Stimulated activated CD4-positive, alpha-beta T cell treated with anti-CD3 and anti-CD28 coated beads, Interleukin-12 subunit alpha, Interleukin-12 subunit beta, amount 100 ng/mL, for 48 hours (primary cell): Measurements from ENCODE around the gene ZDBF2.
A peak's percentile ranks its signal among the peaks of the same experiment; 100 is the strongest.
"Not testable (repeated sequence)": the region's sequence is repeated elsewhere in the genome, so short reads cannot be mapped to it uniquely, and the experiment has no call there.

ENCODE experiments used
- DNase-seq, 3 donors: peaks; one replicate each; pipeline ENCODE4 v3.0.0-alpha.2; 2020; ENCODE audit warnings: low read depth in 2 of 3, low spot score in 1 of 3

ZDBF2 gene

DNA sequence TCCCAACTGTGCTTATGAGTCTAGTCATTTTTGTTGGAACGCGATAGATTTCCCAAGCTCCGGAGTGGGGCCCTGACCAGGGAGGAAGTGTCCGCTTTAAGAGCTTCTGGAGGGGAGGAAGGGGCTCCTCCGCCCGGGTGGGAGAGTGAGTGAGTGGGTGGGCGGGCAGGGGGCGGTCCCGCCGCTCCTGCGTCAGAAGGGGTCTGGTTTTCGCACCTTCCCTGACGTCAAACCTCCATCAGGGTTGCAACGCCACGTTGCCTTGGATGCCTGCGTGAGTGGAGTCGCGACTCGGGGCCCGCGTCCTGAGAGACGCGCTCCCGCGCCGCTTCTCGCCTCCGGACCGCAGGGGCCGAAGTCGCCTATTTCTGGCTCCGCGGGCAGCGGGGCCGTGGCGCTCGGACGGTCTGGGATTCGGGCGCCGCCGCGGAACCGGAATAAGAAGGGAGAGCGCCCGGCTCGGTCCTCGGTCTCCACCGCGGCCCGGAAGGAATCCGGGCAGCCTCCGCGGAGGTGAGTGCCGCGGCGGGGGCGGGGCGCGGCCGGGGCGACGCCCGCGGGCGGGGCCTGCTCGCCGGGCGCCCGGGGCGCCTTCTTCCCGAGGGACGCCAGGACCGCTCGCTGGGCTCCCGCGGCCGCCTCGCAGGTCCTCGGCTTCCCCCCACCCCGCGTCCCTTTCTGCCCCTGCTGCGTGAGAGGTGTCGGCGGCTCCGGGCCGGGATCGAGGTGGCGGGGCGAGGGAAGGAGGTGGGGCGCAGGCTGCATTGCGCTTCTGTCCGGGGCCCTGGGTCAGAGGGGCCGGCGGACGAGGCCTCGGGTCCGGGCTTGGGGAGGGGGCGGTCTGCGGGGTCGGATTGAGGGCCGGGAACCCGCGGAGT, at the start of gene ZDBF2:
Gene ZDBF2, plus strand, starts transcription at position 230 of the 878 bp plus-strand sequence. CDS start 7,187 bp downstream, outside the sequence.
- peak in 2 of 3 donors; percentile 32 to 37 for DNase-seq

DNA sequence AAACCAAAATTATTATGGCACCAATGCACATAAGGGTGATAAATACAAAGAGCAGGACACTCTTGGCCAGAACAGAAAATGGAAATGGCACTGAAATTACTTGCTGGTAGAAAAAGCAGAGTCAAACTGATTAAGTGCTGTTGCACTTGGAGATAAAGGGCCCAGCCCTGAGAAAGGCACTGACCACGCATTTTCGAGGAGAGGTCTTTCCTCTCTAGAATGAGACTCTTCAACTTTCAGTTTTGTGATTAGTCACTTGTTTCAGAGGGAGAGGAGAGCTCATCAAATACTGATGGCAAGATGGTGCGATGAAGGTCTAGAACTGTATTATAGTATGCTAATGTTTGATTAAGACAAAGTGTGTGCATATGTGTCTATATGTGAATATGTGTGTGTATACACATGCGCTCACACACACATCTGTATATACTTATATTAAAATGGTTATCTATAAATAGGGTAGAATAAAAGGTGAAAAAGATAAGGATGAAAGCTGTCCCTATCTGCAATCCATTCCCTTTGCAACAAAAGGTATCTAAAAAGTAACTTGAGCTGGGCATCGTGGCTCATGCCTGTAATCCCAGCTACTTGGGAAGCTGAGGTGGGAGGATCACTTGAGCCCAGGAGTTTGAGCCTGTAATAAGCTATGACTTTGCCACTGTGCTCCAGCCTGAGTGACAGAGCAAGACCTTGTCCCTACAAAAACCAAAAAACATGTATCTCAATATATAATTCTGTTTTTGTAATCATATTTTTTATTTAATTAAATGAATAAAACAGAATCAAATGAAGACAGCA, 48.8 kb upstream of the ZDBF2 start:
- DNase-seq: no peak

DNA sequence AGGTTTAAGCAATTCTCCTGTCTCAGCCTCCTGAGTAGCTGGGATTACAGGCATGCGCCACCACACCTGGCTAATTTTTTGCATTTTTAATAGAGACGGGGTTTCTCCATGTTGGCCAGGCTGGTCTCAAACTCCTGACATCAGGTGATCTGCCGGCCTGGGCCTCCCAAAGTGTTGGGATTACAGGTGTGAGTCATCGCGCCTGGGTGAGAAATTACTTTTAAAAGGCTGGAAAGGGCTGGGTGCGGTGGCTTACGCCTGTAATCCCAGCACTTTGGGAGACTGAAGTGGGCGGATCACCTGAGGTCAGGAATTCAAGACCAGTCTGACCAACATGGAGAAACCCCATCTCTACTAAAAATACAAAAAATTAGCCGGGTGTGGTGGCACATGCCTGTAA, 45.8 kb upstream of the ZDBF2 start:
- not testable (repeated sequence) for DNase-seq

DNA sequence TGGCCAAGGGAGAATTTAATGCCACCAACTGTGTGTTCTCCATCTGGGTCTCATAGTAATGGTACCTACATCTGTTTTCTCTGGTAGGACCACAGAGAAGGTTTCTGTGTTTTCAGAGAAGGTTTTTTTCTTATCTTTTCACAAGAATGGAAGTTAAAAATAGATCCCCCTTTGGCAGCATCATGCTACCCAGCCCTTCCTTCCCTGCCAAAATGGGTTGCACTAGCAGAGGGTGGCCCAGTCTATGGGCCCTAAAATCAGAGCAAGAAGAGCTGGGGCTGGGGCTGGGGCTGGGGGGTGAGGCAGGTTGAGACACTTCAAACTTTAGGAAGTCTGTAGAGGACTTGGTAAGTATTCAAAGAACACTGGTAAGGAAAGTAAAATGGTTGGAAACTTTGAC, 44.8 kb upstream of the ZDBF2 start:
- DNase-seq: no peak

DNA sequence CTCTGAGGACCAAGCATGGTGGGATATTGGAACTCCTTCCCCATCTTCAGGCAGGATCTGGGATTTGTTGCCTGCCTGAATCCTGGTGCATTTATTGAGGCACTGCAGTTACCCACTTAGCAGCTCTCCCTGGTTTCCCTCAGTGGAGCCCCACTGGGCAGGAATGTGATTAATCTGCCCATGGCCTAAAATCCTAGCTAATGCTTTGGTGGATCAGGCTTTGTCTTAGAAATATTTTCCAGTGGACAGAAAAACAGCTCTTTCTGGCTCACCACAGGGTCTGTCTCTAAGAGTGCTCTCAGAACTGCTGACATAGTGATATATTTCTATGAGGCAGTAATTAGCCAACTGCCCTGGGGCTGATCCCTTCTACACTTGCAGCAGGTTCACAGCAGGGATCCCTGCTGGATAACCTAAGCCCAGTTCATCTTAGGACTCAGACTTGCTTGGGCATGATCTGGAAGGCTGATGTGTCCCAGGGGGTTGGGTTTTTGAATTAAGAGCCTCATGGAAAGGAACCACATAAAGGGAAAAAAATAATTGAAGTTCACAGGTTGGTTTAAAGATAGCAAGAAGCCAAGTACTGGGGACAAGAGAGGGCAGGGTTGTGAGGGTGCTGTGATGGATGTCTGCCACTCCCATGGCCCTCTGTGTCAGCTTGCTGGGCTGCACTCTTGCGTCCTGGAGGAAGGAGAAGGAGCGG, 44.3 kb upstream of the ZDBF2 start:
- no peak for DNase-seq

DNA sequence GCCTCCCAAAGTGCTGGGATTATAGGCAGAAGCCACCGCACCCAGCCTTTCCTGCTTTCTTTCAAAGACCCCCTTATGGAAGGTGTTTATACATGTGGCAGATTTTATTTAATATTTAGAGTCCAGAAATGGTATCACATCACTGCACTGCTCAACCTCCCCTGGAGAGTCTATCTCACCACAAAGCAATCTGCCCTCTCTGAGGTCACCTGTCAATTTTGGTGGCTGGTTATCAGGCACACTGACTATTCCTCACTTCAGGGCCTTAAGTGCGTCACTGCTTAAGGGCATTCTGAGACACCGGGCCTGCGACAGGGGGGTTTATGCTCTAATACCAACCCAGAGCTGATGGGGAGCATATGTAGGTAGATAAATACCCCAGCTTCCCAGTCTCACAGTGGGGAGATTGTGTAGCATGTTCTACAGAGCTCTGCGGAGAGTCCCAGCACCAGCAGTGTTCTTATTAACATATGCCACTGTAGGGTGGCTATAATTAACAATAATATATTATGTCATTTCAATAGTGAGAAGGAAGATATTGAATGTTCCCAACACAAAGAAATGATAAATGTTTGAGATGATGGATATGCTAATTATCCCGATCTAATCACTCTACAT, 42.7 kb upstream of the ZDBF2 start:
- no peak for DNase-seq

DNA sequence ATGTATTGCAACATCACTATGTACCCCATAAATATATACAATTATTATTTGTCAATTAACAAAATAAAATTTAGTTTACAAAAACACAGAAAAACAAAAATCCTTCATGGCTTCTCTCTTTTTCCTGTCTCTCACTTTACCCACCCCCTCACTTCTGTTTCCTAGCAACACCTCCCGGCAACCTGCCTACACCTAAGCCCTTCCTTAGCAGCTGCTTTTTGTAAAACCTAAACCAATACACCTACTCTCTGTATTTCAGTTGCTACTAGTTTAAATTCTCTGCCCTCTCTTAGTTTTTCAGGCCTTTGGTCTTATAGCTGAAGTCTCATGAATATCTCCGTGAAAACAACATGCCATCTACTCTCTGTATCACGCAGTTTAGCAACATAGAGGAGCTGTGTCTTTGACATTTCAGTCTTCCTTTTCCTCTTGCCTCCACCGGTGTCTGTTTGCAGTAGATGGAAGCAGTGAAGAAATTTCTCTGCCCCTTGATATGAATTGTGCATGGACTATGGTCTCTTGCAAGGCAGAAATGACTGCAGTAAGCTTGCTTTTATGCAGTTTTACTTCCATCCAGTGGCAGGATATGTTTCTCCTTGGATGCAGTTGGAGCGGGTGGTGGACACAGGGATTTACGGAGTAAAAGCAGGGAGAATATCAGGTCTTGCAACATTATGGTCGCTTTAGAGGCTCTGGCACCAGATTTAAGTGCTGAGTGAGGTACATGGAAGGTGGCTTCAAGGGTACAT, 42.0 kb upstream of the ZDBF2 start:
- DNase-seq: no peak

DNA sequence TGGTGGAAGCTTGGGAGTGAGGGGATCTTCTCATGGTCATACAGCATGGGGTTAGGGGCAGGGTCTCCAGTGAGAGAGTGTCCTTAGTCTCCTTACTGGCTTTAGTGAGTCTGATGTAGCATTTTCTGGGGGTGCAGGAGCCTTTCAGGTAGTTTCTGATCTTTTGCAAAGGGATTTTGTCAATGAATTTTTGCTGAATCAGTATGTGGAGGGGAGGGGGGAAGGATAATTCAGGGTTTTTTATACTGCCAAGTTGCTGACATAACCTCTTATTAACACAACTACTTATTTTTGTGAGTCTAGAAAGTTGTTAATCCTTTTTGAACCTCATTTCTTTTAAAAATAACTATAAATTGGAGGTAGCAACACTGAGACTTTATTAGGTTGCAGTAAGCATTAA, 35.3 kb upstream of the ZDBF2 start:
- no peak for DNase-seq

DNA sequence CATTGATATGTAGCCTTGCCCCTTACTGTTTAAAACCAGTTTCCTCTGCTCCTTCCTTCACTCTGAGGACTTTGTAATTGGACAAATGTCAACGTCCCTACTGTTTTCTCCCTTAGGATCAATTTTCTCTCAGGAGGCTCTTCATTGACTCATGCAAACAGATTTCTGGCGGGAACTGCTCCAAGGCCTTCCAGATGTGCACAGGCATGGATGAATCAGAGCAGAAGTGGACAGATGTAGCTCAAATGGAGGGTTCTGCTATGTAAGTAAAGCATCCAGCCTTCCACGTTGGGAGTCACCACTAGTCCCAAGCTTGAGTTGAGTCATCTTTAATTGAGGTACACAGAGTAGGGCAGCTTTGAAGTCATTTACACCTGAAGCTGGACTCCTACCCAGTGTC, 34.1 kb upstream of the ZDBF2 start:
- DNase-seq: no peak

DNA sequence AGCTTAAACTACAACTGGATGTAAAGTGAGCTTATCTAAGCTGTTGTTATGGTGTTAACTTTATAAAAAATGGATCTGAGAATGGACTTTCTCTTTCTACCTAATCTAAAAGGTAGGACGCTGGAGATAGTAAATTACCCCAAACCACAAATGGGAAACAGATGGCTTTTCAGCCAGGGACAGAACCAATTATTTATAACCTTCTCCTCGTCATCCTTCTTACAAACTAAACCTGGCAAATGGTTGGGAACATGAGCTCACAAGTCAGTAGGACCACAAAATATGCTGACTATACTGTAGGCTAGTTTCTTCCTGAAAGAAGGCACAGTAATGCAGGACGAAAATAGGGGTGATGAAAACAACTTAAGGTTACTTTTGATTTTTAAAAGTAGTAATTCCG, 32.7 kb upstream of the ZDBF2 start:
- DNase-seq: no peak

DNA sequence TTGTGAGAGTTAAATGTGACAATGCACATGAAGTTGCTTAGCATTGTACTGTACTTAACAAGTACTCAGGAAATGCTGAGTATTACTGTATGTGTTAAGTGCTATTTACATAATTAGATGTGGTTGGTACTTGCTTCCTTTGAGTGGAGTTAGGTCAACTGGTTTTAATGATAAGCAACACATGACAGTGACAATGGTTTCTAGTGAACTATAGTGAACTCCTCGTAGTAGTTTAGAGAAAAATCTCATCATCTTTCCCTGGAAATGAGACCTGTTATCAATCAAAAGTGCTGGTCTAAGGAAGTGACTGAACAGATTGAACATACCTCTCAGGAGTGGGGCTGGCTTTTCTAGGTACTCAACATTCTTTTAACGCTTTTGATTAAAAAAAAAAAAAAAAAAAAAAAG, 29.2 kb upstream of the ZDBF2 start:
- no peak for DNase-seq

DNA sequence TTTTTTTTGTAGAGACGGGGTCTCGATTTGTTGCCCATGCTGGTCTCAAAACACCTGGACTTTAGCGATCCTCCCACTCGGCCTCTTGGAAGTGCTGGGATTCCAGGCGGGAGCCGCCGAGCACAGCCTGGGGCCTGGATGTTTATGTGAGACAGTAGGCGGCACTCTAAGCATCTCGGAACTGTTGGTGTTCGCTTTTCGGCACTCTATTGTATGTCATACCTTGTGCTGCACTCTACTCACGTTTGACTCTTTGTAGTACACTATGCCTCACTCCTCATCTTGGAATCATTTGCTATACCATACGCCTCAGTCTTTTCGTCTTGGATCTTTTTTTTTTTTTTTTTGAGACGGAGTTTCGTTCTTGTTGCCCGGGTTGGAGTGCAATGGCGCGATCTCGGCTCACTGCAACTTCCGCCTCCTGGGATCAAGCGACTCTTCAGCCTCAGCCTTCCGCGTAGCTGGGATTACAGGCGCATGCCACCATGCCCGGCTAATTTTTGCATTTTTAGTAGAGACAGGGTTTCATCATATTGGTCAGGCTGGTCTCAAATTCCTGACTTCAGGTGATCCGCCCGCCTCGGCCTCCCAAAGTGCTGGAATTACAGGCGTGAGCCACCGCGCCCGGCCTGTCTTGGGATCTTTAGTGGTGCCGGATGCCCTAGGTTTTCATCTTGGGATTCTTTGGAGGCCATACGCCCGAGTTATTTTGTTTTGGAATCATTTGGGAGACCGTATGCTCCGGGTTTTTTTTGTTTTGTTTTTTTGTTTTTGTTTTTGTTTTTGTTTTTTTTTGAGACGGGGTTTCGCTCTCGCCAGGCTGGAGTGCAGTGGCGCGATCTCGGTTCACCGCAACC, 24.2 kb upstream of the ZDBF2 start:
- DNase-seq: no peak

DNA sequence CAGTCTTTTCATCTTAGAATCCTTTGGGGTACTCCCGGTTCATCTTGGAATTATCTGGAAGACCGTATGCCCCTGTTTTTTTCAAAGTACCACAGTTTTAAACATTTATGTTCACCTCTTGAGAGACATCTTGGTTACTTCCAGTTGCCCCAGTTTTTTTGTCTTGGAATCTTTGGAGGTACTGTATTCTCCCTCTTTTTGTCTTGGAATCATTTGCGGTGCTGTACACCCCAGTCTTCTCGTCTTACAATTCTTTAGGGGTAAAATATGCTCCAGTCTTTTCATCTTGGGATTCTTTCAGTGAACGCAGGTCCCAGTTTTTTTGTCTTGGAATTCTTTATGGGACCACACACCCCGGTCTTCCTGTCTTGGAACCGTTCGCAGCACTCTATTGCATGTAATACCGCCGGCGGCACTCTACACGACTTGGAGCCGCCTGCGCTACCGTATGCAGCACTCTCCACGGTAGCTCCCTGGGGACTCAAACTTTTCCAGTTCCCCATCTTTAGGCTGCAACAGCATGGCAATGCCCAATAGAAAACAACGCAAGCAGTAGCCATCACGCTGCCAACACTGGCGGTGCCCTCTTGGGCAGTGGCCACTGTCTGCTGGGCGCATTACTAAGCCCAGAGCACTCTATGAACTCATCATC, 21.2 kb upstream of the ZDBF2 start:
- no peak for DNase-seq

DNA sequence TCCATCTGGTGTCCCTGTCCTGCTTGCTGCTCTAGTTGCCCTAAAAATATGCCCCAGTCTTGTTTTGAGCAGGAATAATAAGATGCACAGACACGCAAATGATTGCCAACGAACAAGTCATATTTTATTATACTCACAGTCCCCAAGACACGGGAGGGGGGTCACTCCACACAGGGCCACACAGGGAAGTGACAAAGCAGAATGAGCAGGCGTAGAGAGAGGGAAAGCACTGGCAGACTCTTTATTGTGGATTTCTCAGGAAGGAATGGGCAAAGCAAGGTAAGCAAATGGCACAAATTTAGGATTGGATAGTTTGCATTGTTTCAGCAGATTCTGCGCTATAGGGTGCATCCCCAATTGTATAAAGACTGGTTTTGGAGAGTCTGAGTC, 20.7 kb upstream of the ZDBF2 start:
- DNase-seq: no peak

DNA sequence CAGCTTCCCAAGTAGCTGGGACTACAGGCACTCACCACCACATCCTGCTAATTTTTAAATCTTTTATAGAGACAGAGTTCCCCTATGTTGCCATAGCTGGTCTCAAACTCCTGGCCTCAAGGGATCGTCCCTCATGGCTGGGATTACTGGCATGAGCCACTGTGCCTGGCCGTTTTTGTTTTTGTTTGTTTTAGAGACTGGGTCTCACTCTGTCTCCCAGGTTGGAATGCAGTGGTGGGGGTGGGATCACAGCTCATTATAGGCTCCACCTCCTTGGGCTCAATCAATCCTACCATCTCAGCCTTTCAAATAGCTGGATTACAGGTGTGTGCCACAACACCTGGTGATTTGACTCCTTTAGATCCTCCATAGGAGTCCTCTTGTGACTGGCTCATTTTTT, 19.5 kb upstream of the ZDBF2 start:
- DNase-seq: no peak

DNA sequence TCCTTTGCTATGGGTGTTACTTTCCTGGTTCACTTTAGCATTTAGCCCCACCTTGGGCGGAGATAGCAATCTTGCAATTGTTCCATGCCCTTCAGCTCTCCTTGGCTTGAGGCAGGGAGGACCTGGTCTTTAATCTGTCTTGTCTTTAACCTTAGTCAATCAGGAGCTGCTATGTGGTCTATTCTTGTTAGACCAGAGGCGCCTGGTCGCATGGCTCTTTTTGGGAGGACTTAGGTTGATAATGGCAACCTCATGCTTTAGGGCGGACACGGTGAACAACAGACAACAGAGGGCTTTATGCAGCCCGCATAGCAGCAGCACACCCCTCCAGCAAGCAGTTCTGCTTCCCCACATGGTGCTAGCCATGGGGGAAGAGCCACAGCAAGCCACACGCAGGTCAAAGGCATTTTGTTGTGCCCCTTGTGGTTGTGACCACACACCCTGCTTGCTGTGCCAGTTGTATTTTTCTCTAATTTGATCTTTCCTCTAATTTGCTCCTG, 17.7 kb upstream of the ZDBF2 start:
- no peak for DNase-seq

DNA sequence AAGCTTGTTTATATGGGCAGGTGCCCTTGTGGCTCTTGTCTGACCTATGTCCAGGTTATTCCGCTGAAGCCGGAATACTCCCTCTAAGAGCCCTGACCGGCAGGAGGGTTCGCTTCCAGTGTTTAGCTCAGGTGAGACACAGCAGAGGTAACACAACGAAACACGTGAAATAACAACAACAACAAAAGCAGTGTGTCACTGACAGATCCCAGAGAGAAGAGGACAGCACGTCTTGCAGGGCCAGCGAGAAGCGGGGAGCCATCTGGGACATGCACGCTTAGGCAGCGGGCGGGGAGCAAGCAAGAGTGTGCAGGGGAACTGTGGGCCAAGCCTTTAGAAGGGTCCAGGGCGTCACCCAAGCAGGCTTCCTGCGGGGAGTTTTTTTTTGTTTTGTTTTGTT, 17.1 kb upstream of the ZDBF2 start:
- DNase-seq: no peak

DNA sequence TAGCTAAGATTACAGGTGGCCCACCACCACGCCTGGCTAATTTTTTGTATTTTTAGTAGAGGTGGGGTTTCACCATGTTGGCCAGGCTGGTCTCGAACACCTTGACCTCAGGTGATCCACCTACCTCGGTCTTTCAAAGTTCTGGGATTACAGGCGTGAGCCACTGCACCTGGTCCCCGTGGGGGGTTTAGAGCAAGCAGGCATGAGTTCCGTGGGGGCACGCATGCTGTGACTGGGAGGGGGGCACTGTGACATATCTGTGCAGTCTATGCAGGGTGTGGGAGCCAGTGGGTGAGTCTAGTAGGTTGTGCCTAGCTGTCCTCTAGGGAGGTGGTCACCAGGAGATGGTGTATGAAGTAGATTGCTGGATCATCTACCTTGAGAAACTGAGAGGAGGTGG, 16.6 kb upstream of the ZDBF2 start:
- no peak for DNase-seq

DNA sequence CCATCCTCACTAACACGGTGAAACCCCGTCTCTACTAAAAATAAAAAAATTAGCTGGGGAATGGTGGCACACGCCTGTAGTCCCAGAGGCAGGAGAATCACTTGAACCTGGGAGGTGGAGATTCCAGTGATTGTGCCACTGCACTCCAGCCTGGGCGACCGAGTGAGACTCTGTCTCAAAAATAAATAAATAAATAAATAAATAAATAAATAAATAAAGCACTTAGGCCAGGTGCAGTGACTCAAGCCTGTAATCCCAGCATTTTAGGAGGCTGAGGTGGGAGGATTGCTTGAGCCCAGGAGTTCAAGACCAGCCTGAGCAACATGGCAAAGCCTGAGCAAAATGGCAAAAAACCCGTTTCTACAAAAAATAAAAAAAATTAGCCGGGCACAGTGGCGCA, 15.8 kb upstream of the ZDBF2 start:
- not testable (repeated sequence) for DNase-seq
